Upper lobe of left lung (tissue), 4 donors: ENCODE results near the gene FAXC.

ENCODE experiments used
- EP300 ChIP-seq, 4 donors: sonication (generic); formaldehyde crosslinking; IDR thresholded peaks; one replicate each; pipeline ENCODE4 v1.5.1; 2017; ENCODE audit warnings: antibody characterized with exemption in 4 of 4, control low read depth in 2 of 4
- POLR2A ChIP-seq, 4 donors: fragments of 450-650 bp; IDR thresholded peaks; one replicate each; pipeline ENCODE4 v1.5.1; 2016 to 2017; ENCODE audit warnings: antibody characterized with exemption in 4 of 4, mild to moderate bottlenecking in 2 of 4
- TF ChIP-seq, protein P1 (sequence below), 6 experiments: fragments of 450-650 bp in 4 of 6; fragments of 200-600 bp in 2 of 6; sonication (generic) in 2 of 6; IDR thresholded peaks; one replicate each; pipeline ENCODE4 v1.5.1; 2016 to 2019; ENCODE audit warnings: antibody characterized with exemption in 6 of 6

- TF ChIP-seq, protein P1, sequence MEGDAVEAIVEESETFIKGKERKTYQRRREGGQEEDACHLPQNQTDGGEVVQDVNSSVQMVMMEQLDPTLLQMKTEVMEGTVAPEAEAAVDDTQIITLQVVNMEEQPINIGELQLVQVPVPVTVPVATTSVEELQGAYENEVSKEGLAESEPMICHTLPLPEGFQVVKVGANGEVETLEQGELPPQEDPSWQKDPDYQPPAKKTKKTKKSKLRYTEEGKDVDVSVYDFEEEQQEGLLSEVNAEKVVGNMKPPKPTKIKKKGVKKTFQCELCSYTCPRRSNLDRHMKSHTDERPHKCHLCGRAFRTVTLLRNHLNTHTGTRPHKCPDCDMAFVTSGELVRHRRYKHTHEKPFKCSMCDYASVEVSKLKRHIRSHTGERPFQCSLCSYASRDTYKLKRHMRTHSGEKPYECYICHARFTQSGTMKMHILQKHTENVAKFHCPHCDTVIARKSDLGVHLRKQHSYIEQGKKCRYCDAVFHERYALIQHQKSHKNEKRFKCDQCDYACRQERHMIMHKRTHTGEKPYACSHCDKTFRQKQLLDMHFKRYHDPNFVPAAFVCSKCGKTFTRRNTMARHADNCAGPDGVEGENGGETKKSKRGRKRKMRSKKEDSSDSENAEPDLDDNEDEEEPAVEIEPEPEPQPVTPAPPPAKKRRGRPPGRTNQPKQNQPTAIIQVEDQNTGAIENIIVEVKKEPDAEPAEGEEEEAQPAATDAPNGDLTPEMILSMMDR (IDR thresholded peaks at IDR 0.05), result no peak
- TF ChIP-seq POLR2A (IDR thresholded peaks at IDR 0.05), result no peak
- TF ChIP-seq EP300 (IDR thresholded peaks at IDR 0.05), result no peak
These were observed 47.8 kb upstream of the FAXC start for GRCh38 chr6:99397287-99397686.
